ENCODE measurements around the gene TMEM123. TPM values are rescaled to one million over a fixed set of nuclear protein-coding genes. Genes with fewer than 3 reads are reported as not detected.
A peak's percentile ranks its signal among the peaks of the same experiment; 100 is the strongest.

Gene TMEM123
- total RNA-seq, 1 experiment from 2014 or later = 263 TPM

GRCh38 chr11:102420547-102420946, 32.0 kb downstream of the TMEM123 start:
- DNase-seq (ENCODE audit: low read depth in 1 of 2, low spot score in 2 of 2) = no peak
- Histone ChIP-seq H3K4me3 (no peak overlapping the region), H3K27me3 (replicated peaks) (no peaks in the 10 kb centered on the region), H3K36me3 (peaks cover 4% of the 10 kb centered on the region; the same call in 1 of the 2 replicates), H3K9me3 (replicated peaks) (no peaks in the 10 kb centered on the region), H3K4me1 (replicated peaks) (no peaks in the 10 kb centered on the region), H3K27ac (no peak overlapping the region)

- no peak for DNase-seq (ENCODE audit: low read depth in 1 of 2, low spot score in 2 of 2)
- Histone ChIP-seq H3K4me3 (no peak overlapping the region), H3K27ac (no peak overlapping the region), H3K27me3 (replicated peaks) (no peaks in the 10 kb centered on the region), H3K36me3 (peaks cover 4% of the 10 kb centered on the region; the same call in 1 of the 2 replicates), H3K4me1 (replicated peaks) (no peaks in the 10 kb centered on the region), H3K9me3 (replicated peaks) (no peaks in the 10 kb centered on the region)
These were observed 33.4 kb downstream of the TMEM123 start for GRCh38 chr11:102419181-102419580.

GRCh38 chr11:102416976-102417375, 35.6 kb downstream of the TMEM123 start:
- Histone ChIP-seq H3K4me1 (replicated peaks) (0 out of 2 replicates have a peak, but pooled peaks cover 3% of the 10 kb centered on the region), H3K27me3 (replicated peaks) (no peaks in the 10 kb centered on the region), H3K4me3 (no peak overlapping the region), H3K27ac (no peak overlapping the region), H3K9me3 (replicated peaks) (no peaks in the 10 kb centered on the region), H3K36me3 (peaks cover 4% of the 10 kb centered on the region; the same call in 1 of the 2 replicates)
- no peak for DNase-seq (ENCODE audit: low read depth in 1 of 2, low spot score in 2 of 2)

- H3K27ac ChIP-seq = no peak overlapping the region
- peaks cover 12% of the 10 kb centered on the region; the same call in 1 of the 2 replicates for H3K4me1 ChIP-seq (replicated peaks)
- H3K9me3 ChIP-seq (replicated peaks) = no peaks in the 10 kb centered on the region
- no peak overlapping the region for H3K4me3 ChIP-seq
- no peaks in the 10 kb centered on the region for H3K27me3 ChIP-seq (replicated peaks)
- peaks cover 4% of the 10 kb centered on the region; the same call in 1 of the 2 replicates for H3K36me3 ChIP-seq
- no peak for DNase-seq (ENCODE audit: low read depth in 1 of 2, low spot score in 2 of 2)
These were observed 37.2 kb downstream of the TMEM123 start for GRCh38 chr11:102415304-102415916.

- no peak overlapping the region for H3K27ac ChIP-seq
- peaks cover 12% of the 10 kb centered on the region; the same call in 1 of the 2 replicates for H3K4me1 ChIP-seq (replicated peaks)
- H3K4me3 ChIP-seq = no peak overlapping the region
- peaks cover 4% of the 10 kb centered on the region; the same call in 1 of the 2 replicates for H3K36me3 ChIP-seq
- H3K9me3 ChIP-seq (replicated peaks) = no peaks in the 10 kb centered on the region
- no peak for DNase-seq (ENCODE audit: low read depth in 1 of 2, low spot score in 2 of 2)
- no peaks in the 10 kb centered on the region for H3K27me3 ChIP-seq (replicated peaks)
These were observed 38.0 kb downstream of the TMEM123 start for GRCh38 chr11:102414559-102414958.

GRCh38 chr11:102413497-102413896, 39.1 kb downstream of the TMEM123 start:
- Histone ChIP-seq H3K27me3 (replicated peaks) (no peaks in the 10 kb centered on the region), H3K36me3 (no peaks in the 10 kb centered on the region; the same call in 1 of the 2 replicates), H3K9me3 (replicated peaks) (no peaks in the 10 kb centered on the region), H3K4me1 (replicated peaks) (peaks cover 12% of the 10 kb centered on the region; the same call in 1 of the 2 replicates), H3K27ac (no peak overlapping the region), H3K4me3 (no peak overlapping the region)
- no peak for DNase-seq (ENCODE audit: low read depth in 1 of 2, low spot score in 2 of 2)

- Histone ChIP-seq H3K4me1 (replicated peaks) (peaks cover 12% of the 10 kb centered on the region; the same call in 1 of the 2 replicates), H3K4me3 (no peak overlapping the region), H3K36me3 (no peaks in the 10 kb centered on the region; the same call in 1 of the 2 replicates), H3K27me3 (replicated peaks) (no peaks in the 10 kb centered on the region), H3K27ac (no peak overlapping the region), H3K9me3 (replicated peaks) (no peaks in the 10 kb centered on the region)
- no peak for DNase-seq (ENCODE audit: low read depth in 1 of 2, low spot score in 2 of 2)
These were observed 41.4 kb downstream of the TMEM123 start for GRCh38 chr11:102411142-102411541.

GRCh38 chr11:102410382-102410784, 42.2 kb downstream of the TMEM123 start:
- peak in 1 of 2 experiments; percentile 18 for DNase-seq (ENCODE audit: low read depth in 1 of 2, low spot score in 2 of 2)
- H3K9me3 ChIP-seq (replicated peaks) = no peaks in the 10 kb centered on the region
- H3K27me3 ChIP-seq (replicated peaks) = no peaks in the 10 kb centered on the region

GRCh38 chr11:102408339-102408738, 44.2 kb downstream of the TMEM123 start:
- Histone ChIP-seq H3K27me3 (replicated peaks) (no peaks in the 10 kb centered on the region), H3K36me3 (no peaks in the 10 kb centered on the region; the same call in 1 of the 2 replicates), H3K9me3 (replicated peaks) (no peaks in the 10 kb centered on the region), H3K27ac (no peak overlapping the region), H3K4me3 (no peak overlapping the region), H3K4me1 (replicated peaks) (peaks cover 12% of the 10 kb centered on the region; the same call in 1 of the 2 replicates)
- no peak for DNase-seq (ENCODE audit: low read depth in 1 of 2, low spot score in 2 of 2)

More at GRCh38 chr11:102410382-102410784, 42.2 kb downstream of the TMEM123 start:
- H3K4me3 ChIP-seq = no peak overlapping the region
- no peaks in the 10 kb centered on the region; the same call in 1 of the 2 replicates for H3K36me3 ChIP-seq
- H3K4me1 ChIP-seq (replicated peaks) = peaks cover 12% of the 10 kb centered on the region; the same call in 1 of the 2 replicates
- no peak overlapping the region for H3K27ac ChIP-seq

- no peak overlapping the region for H3K4me3 ChIP-seq
- H3K27ac ChIP-seq = no peak overlapping the region
- H3K36me3 ChIP-seq = no peaks in the 10 kb centered on the region; the same call in 1 of the 2 replicates
- no peaks in the 10 kb centered on the region for H3K27me3 ChIP-seq (replicated peaks)
- H3K9me3 ChIP-seq (replicated peaks) = no peaks in the 10 kb centered on the region
- no peak for DNase-seq (ENCODE audit: low read depth in 1 of 2, low spot score in 2 of 2)
- H3K4me1 ChIP-seq (replicated peaks) = peaks cover 12% of the 10 kb centered on the region; the same call in 1 of the 2 replicates
These were observed 44.7 kb downstream of the TMEM123 start for GRCh38 chr11:102407901-102408300.

GRCh38 chr11:102406099-102406498, 46.5 kb downstream of the TMEM123 start:
- H3K9me3 ChIP-seq (replicated peaks) = no peaks in the 10 kb centered on the region
- no peak overlapping the region for H3K27ac ChIP-seq
- H3K27me3 ChIP-seq (replicated peaks) = no peaks in the 10 kb centered on the region
- H3K4me3 ChIP-seq = no peak overlapping the region
- peaks cover 6% of the 10 kb centered on the region; the same call in 1 of the 2 replicates for H3K4me1 ChIP-seq (replicated peaks)
- DNase-seq (ENCODE audit: low read depth in 1 of 2, low spot score in 2 of 2) = no peak
- peaks cover 5% of the 10 kb centered on the region for H3K36me3 ChIP-seq

GRCh38 chr11:102405501-102405900, 47.1 kb downstream of the TMEM123 start:
- no peak for DNase-seq (ENCODE audit: low read depth in 1 of 2, low spot score in 2 of 2)

GRCh38 chr11:102402548-102402947, 50.0 kb downstream of the TMEM123 start:
- H3K4me1 ChIP-seq (replicated peaks) = no peaks in the 10 kb centered on the region
- no peak overlapping the region for H3K4me3 ChIP-seq
- H3K9me3 ChIP-seq (replicated peaks) = no peaks in the 10 kb centered on the region
- H3K27me3 ChIP-seq (replicated peaks) = no peaks in the 10 kb centered on the region
- H3K27ac ChIP-seq = no peak overlapping the region
- DNase-seq (ENCODE audit: low read depth in 1 of 2, low spot score in 2 of 2) = no peak
- H3K36me3 ChIP-seq = peaks cover 32% of the 10 kb centered on the region

More at GRCh38 chr11:102405501-102405900, 47.1 kb downstream of the TMEM123 start:
- Histone ChIP-seq H3K4me1 (replicated peaks) (peaks cover 1% of the 10 kb centered on the region; the same call in 1 of the 2 replicates), H3K27me3 (replicated peaks) (no peaks in the 10 kb centered on the region), H3K27ac (no peak overlapping the region), H3K9me3 (replicated peaks) (no peaks in the 10 kb centered on the region), H3K36me3 (peaks cover 11% of the 10 kb centered on the region), H3K4me3 (no peak overlapping the region)

- no peak overlapping the region for H3K4me3 ChIP-seq
- no peaks in the 10 kb centered on the region for H3K27me3 ChIP-seq (replicated peaks)
- H3K36me3 ChIP-seq = peaks cover 38% of the 10 kb centered on the region
- peaks cover 3% of the 10 kb centered on the region; the same call in 1 of the 2 replicates for H3K4me1 ChIP-seq (replicated peaks)
- DNase-seq (ENCODE audit: low read depth in 1 of 2, low spot score in 2 of 2) = no peak
- no peaks in the 10 kb centered on the region for H3K9me3 ChIP-seq (replicated peaks)
- no peak overlapping the region for H3K27ac ChIP-seq
These were observed 50.7 kb downstream of the TMEM123 start for GRCh38 chr11:102401905-102402304.
